HepG2 (cell line): Measurements from ENCODE around the gene CAD. TPM values are rescaled to one million over a fixed set of nuclear protein-coding genes. Genes with fewer than 3 reads are reported as not detected.
A peak's percentile ranks its signal among the peaks of the same experiment; 100 is the strongest.

Source experiments
- ELF4 ChIP-seq: sonication (generic); formaldehyde crosslinking; IDR thresholded peaks from 2 replicates; pipeline ENCODE4 v1.5.0; 2020; ENCODE audit warnings: missing genetic modification reagents, mild to moderate bottlenecking, moderate library complexity, borderline replicate concordance
- FOXP4 ChIP-seq: sonication (generic); formaldehyde crosslinking; IDR thresholded peaks from 2 replicates; pipeline ENCODE4 v1.4.0; 2020; ENCODE audit warnings: missing genetic modification reagents
- GABPB1 ChIP-seq: IDR thresholded peaks from 2 replicates; pipeline ENCODE4 v1.6.1; 2016; ENCODE audit warnings: mild to moderate bottlenecking, missing genetic modification reagents, moderate library complexity, missing compliant biosample characterization
- GLMP ChIP-seq: sonication (generic); formaldehyde crosslinking; IDR thresholded peaks from 2 replicates; pipeline ENCODE4 v1.9.0; 2021; ENCODE audit warnings: missing genetic modification reagents, mild to moderate bottlenecking, borderline replicate concordance
- HNRNPL ChIP-seq: fragments of 200-400 bp; formaldehyde crosslinking; IDR thresholded peaks from 2 replicates; pipeline ENCODE4 v1.6.1; 2017; ENCODE audit warnings: mild to moderate bottlenecking, low read depth, low read length
- JUNB ChIP-seq: sonication (generic); formaldehyde crosslinking; IDR thresholded peaks from 2 replicates; pipeline ENCODE4 v1.8.0; 2022; ENCODE audit warnings: missing genetic modification reagents, mild to moderate bottlenecking, borderline replicate concordance
- MED13 ChIP-seq: sonication (generic); formaldehyde crosslinking; IDR thresholded peaks from 2 replicates; pipeline ENCODE4 v1.5.0; 2020; ENCODE audit warnings: missing genetic modification reagents
- NR2F6 ChIP-seq, 2 experiments: IDR thresholded peaks; 2 replicates each; pipeline ENCODE4 v1.6.1; 2016; ENCODE audit warnings: antibody characterized with exemption in 1 of 2, mild to moderate bottlenecking in 1 of 2
- ONECUT2 ChIP-seq: sonication (generic); formaldehyde crosslinking; IDR thresholded peaks from 2 replicates; pipeline ENCODE4 v1.4.0; 2020; ENCODE audit warnings: missing genetic modification reagents
- REL ChIP-seq: sonication (generic); formaldehyde crosslinking; conservative IDR thresholded peaks from 2 replicates; pipeline ENCODE4 v1.8.0; 2022; ENCODE audit warnings: mild to moderate bottlenecking, missing genetic modification reagents, moderate library complexity
- ZFP36L2 ChIP-seq: sonication (generic); formaldehyde crosslinking; IDR thresholded peaks from 2 replicates; pipeline ENCODE4 v1.4.0; 2020; ENCODE audit warnings: missing genetic modification reagents
- ZMAT5 ChIP-seq: sonication (generic); formaldehyde crosslinking; IDR thresholded peaks from 2 replicates; pipeline ENCODE4 v1.5.0; 2020; ENCODE audit warnings: mild to moderate bottlenecking, low read depth, missing genetic modification reagents, borderline replicate concordance
- ZNF143 ChIP-seq: sonication (generic); formaldehyde crosslinking; IDR thresholded peaks from 2 replicates; pipeline ENCODE4 v1.4.0; 2020; ENCODE audit warnings: missing genetic modification reagents
- ZNF263 ChIP-seq: sonication (generic); formaldehyde crosslinking; IDR thresholded peaks from 2 replicates; pipeline ENCODE4 v1.4.0; 2020; ENCODE audit warnings: missing genetic modification reagents
- ZNF317 ChIP-seq: sonication (generic); formaldehyde crosslinking; IDR thresholded peaks from 2 replicates; pipeline ENCODE4 v1.5.0; 2020; ENCODE audit warnings: mild to moderate bottlenecking, missing genetic modification reagents
- ZNF607 ChIP-seq: sonication (generic); formaldehyde crosslinking; IDR thresholded peaks from 2 replicates; pipeline ENCODE4 v1.5.1; 2020; ENCODE audit warnings: missing genetic modification reagents, mild to moderate bottlenecking, borderline replicate concordance
- ZNF670 ChIP-seq: sonication (generic); formaldehyde crosslinking; IDR thresholded peaks from 2 replicates; pipeline ENCODE4 v1.8.0; 2022; ENCODE audit warnings: mild to moderate bottlenecking, missing genetic modification reagents, borderline replicate concordance
- ZSCAN25 ChIP-seq: sonication (generic); formaldehyde crosslinking; IDR thresholded peaks from 2 replicates; pipeline ENCODE4 v1.8.0; 2022; ENCODE audit warnings: mild to moderate bottlenecking, missing genetic modification reagents
- polyA plus RNA-seq, 8 experiments: library from polyadenylated mRNA; depleted of rRNA in 3 of 8; stranded (reverse) in 7 of 8; unstranded in 1 of 8; fragments of >200 nt; fragmentation: Illumina TruSeq in 4 of 8; extraction: Trizol in 4 of 8; gene quantifications; 2 replicates each; pipeline versions ENCODE4 v1.2.1 to v1.2.3, GENCODE V29; 2011 to 2016; ENCODE audit warnings: low read depth in 4 of 8, missing spikeins in 1 of 8, mixed read lengths in 1 of 8; ENCODE audit not compliant: insufficient read depth in 1 of 8
- total RNA-seq, 5 experiments: library from RNA; depleted of rRNA; stranded (reverse); fragments of >200 nt; fragmentation: Illumina TruSeq; extraction: Trizol; gene quantifications; 2 replicates each; pipeline ENCODE4 v1.2.3, GENCODE V29; 2016; ENCODE audit warnings: low read depth in 1 of 5
- TF ChIP-seq, protein P1 (sequence below): sonication (generic); formaldehyde crosslinking; IDR thresholded peaks from 2 replicates; pipeline ENCODE4 v1.4.0; 2020; ENCODE audit warnings: missing genetic modification reagents
- TF ChIP-seq, protein P2 (sequence below): sonication (generic); formaldehyde crosslinking; conservative IDR thresholded peaks from 2 replicates; pipeline ENCODE4 v1.8.0; 2022; ENCODE audit warnings: mild to moderate bottlenecking, moderate library complexity, missing genetic modification reagents
- TF ChIP-seq, protein P3 (sequence below): IDR thresholded peaks from 2 replicates; pipeline ENCODE4 v1.6.1; 2016; ENCODE audit warnings: low read depth, control low read depth

Gene CAD
- total and polyA plus RNA-seq, 2 of the 13 experiments (the other 11 are each of a cell fraction or from before 2014, with no cell fraction given): 21.7 to 37.0 TPM

DNA sequence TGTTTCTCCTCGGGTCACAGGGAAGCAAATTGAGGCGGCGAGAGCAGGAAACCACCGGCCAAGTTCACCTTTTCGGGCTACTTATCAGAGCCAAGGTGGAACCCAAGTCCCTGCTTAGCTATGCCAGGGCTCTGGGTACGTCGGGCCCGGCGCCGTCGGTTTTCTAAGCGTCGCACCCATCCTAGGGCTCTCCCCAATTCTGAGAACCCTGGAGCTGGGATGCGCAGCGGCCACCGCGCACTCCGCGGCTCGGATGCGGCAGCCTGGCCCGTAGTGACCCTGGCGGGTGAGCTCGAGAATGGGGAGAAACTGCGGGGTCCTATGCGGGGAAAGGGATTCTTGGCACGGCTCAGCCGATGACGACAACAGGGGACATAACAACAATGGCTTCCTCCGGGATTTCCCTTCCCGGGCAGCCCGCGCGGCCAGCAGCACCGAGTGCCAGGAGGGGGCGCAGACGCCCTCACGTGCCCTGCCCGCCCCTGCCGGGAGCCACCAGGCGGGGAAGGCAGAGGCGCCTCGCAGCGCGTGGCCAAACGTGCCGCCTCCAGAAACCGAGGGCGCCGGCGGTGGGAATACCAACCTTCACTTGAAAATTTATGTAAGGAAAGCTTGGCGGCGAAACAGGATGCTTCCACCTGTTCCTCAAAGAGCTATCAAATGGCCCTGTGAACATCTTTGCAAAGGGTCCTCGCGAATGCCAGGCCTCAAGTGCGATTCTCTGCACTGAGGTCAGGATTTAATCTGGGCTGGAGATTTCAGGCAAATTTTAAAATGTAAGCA is 47.8 kb downstream of the CAD start (continued):
- TF ChIP-seq ONECUT2 (CRISPR knock-in tag) (no peak), MED13 (CRISPR knock-in tag) (0 out of 2 replicates have a peak, but pooled peaks have one; percentile 54), FOXP4 (CRISPR knock-in tag) (peak; percentile 59; the same call in 1 of the 2 replicates), ZNF263 (CRISPR knock-in tag) (no peak), JUNB (CRISPR knock-in tag) (no peak), GLMP (CRISPR knock-in tag) (no peak), ELF4 (CRISPR knock-in tag) (peak; percentile 57; the same call in 1 of the 2 replicates), GABPB1 (CRISPR knock-in tag) (peak; percentile 79), ZNF143 (CRISPR knock-in tag) (peak; percentile 45; the same call in 1 of the 2 replicates), ZNF607 (CRISPR knock-in tag) (peak; percentile 83), HNRNPL (peak; percentile 91), ZSCAN25 (CRISPR knock-in tag) (peak; percentile 64; the same call in 1 of the 2 replicates), REL (CRISPR knock-in tag) (no peak), ZNF670 (CRISPR knock-in tag) (no peak), ZFP36L2 (CRISPR knock-in tag) (no peak), NR2F6 (IDR thresholded peaks at IDR 0.05) (no peak), NR2F6 (CRISPR knock-in tag; IDR thresholded peaks at IDR 0.05) (peak; percentile 55; the same call in 1 of the 2 replicates), ZMAT5 (CRISPR knock-in tag) (no peak), ZNF317 (no peak)
- TF ChIP-seq, protein P1, sequence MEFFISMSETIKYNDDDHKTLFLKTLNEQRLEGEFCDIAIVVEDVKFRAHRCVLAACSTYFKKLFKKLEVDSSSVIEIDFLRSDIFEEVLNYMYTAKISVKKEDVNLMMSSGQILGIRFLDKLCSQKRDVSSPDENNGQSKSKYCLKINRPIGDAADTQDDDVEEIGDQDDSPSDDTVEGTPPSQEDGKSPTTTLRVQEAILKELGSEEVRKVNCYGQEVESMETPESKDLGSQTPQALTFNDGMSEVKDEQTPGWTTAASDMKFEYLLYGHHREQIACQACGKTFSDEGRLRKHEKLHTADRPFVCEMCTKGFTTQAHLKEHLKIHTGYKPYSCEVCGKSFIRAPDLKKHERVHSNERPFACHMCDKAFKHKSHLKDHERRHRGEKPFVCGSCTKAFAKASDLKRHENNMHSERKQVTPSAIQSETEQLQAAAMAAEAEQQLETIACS: 0 out of 2 replicates have a peak, but pooled peaks have one; percentile 14
- TF ChIP-seq, protein P2, sequence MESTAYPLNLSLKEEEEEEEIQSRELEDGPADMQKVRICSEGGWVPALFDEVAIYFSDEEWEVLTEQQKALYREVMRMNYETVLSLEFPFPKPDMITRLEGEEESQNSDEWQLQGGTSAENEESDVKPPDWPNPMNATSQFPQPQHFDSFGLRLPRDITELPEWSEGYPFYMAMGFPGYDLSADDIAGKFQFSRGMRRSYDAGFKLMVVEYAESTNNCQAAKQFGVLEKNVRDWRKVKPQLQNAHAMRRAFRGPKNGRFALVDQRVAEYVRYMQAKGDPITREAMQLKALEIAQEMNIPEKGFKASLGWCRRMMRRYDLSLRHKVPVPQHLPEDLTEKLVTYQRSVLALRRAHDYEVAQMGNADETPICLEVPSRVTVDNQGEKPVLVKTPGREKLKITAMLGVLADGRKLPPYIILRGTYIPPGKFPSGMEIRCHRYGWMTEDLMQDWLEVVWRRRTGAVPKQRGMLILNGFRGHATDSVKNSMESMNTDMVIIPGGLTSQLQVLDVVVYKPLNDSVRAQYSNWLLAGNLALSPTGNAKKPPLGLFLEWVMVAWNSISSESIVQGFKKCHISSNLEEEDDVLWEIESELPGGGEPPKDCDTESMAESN (CRISPR knock-in tag): peak; percentile 83; the same call in 1 of the 2 replicates
- TF ChIP-seq, protein P3, sequence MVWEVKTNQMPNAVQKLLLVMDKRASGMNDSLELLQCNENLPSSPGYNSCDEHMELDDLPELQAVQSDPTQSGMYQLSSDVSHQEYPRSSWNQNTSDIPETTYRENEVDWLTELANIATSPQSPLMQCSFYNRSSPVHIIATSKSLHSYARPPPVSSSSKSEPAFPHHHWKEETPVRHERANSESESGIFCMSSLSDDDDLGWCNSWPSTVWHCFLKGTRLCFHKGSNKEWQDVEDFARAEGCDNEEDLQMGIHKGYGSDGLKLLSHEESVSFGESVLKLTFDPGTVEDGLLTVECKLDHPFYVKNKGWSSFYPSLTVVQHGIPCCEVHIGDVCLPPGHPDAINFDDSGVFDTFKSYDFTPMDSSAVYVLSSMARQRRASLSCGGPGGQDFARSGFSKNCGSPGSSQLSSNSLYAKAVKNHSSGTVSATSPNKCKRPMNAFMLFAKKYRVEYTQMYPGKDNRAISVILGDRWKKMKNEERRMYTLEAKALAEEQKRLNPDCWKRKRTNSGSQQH (CRISPR knock-in tag): peak; percentile 80; the same call in 1 of the 2 replicates
